ENCODE measurements around the gene GRIN3A.
A peak's percentile ranks its signal among the peaks of the same experiment; 100 is the strongest.
"Not testable (repeated sequence)": the region's sequence is repeated elsewhere in the genome, so short reads cannot be mapped to it uniquely, and the experiment has no call there.

Gene GRIN3A

DNA sequence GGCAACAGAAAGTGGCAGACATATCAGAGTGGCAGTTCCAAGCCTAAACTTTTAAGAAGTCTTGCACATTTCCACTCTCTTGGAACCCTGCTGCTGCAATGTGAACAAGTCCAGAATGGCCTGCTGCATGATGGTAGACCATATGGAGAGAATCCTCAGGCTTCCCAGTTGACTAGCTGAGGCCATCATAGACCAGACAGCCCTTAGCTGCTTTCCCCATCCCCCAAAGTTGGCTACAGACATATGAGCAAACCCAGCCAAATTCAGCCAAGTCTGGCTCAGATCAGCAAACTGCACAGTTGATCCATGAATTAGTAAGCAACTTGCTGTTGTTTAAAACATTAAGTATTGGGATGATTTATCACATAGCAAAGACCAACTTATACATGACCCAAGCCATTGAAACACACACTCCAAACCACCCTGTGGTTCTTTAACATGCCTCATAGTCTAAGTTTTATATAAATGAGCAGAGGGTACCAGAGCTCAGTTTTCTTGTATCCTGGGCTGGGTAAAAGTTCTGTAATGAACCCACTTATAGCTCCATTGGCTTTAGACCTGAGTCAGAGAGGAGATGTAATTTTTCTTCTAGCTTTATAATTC lies 163.6 kb downstream of the GRIN3A start:
- DNase-seq, result no peak

DNA sequence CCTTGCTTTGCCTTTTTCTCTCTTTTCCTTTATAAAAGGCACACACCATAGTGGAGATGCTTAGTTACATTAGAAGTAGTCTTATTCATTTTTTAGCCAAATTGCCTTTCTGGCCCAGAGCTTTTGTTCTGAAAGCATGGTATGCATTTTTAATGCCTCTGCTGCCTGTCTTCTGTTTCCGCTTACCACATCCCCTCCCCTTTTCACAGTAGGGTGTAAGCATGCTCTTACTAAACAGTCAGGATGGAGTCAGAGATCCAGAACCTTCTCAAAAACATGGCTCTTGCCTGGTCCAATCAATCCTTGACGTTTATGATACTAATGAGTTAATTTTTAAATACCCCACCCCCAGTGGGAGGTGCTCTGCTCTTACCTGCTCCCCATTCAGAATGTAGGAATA lies 166.1 kb downstream of the GRIN3A start:
- DNase-seq, result no peak

DNA sequence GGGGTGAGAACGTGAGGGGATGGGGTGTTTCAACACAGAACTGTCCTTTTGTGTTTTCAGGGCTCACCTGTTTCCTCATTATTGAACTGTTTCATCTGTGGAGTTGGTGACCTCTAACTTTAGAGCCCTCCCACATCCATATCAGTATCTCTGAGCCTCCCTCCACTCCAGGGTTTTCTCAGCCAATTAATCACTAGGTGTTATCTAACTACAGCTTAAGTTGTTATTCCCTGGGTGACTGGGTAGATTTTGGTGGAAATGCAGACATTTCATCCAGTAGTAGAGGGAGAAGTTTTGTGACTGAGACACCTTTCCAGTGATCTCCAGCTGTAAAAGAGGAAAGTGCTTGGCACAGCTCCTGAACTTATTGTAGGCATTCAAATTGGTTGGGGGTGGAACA lies 167.3 kb downstream of the GRIN3A start:
- DNase-seq, result no peak

DNA sequence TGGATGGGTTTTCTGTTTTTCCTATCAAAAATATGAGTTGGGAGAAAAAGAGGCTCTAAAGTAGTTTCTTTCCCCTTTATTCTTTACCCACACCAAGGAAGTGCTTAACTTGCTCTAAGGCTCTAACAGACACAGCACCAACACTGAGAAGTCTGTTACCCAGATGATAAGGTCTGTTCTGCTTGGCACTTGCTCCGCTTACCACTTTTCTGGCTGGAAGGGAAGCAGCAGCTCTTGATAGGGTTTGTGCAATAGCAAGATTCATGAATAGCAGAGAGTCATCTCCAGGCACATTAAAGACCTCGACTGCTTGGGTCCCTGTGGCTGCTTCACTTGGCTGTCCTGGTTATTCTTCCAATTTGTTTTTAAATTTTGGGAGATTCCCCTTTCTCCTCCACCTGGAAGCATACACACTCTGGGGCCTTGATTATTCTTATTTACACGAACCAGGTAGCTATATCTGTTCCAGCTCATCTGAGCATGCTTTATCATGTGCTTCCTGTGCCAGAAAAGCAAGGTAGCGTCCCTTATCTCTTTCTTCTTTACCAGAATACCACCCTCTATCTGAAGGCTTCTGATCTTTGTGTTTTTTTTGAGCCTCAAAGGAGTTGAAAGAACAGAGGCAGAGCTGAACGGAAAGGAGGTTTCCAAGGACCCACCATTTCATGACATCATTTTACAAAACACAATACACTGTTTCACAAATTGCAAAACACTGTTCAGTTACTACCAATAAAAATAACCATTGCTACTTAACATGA lies 168.5 kb downstream of the GRIN3A start:
- no peak for DNase-seq

DNA sequence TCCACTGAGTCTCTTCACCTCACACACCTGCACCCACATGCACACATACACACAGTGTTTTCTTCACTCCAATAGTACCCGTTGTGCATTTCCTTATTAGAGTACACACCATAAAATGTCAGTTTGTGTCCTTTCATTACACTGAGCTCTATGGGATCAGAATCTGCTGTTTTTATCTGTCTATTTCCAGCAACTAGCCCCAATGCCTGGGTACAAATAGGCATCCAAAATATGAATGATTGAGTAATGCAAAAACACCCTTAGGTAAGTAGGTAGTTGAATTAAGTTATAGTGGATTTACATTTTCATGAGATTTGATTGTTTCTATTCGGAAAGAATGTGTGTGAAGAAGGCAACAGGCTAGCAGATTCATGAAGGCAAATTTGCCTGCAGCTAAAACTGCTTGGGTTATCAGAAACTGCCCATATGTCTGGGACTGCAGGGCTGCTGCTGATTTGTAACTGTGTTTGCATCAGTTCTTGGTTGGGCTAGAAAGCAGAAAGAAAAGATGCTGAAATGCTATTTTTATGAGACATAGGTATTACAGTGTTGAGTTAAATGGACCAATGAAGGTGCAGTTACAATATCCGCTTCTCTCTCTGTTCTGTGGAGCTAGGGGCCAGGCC lies 170.6 kb downstream of the GRIN3A start:
- DNase-seq, result no peak

DNA sequence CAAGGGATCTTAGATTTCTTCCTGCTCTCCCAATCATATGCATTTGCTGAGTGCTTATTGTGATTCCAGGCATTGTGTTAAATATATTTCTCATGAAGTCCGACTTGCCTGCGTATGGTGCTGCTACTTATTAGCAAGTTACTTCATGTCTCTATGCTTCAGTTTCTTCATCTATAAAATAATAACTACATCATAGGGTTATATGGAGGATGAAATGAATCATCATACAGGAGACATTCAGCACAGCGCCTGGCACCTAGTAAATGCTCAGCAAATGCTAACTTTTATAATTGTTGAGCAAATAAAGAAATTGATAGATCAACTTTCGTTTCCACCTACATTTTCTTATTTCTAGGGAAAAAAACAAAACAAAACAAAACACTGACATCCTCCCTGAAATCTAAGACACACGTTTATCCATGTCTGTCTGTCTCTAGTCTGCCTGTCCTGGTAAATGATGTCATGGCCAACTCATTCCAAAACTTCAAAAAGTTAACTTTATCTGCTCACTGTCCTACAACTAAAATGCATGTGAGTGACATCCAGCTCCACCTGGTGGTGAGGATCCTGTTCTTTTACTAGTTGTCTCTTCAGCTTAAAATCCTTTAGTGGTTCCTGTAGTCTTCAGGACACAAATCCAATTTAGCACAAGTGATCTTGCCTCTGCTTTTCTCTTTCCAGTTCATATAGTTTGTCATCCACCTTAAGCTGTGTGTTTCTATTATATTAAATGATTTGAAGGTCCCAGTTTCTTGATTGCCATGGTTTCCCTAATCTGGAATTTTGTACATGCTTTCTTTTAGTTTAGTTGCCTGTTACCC lies 171.3 kb downstream of the GRIN3A start:
- peak in 1 of 2 experiments; percentile 28 for DNase-seq

DNA sequence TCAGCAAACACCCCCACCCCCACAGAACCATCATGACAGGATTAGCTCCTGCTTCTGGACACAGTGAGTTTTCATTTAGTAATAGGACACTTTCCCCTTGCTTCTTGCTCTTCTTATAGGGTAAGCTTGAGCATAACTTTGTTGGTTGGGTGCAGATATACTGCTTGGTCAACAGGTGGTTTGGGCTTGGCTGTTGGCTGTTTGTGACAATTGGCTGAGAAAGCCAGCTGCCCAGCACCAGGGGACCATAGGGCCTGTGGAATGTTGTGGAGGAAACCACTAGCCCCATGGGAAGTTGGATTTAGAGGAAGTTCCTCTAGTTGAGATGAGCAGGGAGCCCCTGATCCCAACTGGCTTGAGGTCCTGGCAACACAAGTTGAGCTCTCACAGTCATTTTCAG lies 174.2 kb downstream of the GRIN3A start:
- DNase-seq, result no peak

DNA sequence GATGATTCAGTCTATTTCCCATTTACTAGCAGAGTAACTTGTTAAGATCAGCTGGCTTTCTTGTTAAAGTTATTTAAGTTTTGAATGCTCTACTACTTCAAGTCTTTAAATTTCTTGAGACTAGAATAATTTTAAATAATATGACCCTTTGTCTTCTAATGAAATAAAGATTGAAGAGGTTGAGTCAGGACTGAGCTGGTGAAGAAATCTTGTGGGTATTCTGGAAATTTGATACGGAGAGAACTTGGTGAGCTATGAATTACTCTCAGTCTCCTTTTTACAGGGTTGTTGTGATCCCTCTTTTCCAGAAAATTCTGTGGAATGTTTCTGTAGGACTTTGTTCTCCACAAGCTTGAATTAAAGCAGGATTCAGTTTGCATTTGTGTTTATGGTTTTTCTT lies 175.5 kb downstream of the GRIN3A start:
- DNase-seq, result no peak

DNA sequence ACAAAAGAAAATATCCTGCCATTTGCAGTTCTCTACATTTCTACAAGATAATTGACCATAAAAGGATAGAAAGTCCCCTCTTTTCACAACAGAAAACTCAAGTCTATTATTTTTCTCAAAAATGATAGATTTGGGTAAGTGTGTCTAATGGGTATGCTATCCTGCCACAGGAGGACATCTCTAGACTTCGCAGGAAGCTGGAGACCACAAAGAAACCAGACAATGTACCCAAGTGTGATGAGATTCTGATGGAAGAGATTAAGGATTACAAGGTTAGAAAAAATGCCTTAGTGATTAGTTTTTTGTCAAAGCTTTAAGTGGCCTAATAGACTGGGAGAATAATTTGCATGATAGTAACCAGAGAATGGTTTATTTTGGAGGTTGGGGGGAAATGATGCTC lies 176.7 kb downstream of the GRIN3A start:
- DNase-seq, result no peak

DNA sequence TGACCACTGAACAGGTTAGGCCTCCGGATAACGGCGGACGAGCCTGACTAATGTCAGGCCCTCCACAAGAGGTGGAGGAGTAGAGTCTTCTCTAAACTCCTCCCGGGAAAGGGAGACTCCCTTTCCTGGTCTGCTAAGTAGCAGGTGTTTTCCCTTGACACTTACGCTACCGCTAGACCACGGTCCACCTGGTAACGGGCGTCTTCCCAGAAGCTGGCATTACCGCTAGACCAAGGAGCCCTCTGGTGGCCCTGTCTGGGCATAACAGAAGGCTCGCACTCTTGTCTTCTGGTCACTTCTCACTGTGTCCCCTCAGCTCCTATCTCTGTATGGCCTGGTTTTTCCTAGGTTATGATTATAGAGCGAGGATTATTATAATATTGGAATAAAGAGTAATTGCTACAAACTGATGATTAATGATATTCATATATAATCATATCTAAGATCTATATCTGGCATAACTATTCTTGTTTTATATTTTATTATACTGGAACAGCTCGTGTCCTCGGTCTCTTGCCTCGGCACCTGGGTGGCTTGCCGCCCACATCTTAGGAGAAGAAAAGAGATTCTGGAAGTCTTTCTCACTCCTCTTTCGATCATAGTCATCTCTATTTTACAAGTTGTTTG lies 188.9 kb downstream of the GRIN3A start:
- DNase-seq, result not testable (repeated sequence)

DNA sequence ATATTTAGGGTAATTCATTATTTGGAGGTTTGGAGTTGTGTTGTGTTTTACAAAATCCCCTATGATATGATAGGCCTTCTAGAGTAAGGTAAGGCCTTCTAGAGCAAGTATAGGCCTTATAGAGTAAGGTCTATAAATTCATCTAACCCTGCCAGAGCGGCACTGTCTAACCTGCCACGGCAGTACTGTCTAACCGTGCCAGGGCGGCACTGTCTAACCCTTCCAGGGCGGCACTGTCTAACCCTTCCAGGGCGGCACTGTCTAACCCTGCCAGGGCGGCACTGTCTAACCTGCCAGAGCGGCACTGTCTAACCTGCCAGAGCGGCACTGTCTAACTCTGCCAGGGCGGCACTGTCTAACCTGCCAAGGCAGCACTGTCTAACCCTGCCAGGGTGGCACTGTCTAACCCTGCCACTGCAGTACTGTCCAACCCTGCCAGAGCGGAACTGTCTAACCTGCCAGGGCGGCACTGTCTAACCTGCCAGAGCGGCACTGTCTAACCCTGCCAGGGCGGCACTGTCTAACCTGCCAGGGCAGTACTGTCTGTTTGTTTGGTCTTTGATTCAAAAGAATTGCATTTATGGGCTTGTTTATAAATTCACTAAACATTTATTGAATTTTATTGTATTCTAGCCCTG lies 195.2 kb downstream of the GRIN3A start:
- no peak for DNase-seq

DNA sequence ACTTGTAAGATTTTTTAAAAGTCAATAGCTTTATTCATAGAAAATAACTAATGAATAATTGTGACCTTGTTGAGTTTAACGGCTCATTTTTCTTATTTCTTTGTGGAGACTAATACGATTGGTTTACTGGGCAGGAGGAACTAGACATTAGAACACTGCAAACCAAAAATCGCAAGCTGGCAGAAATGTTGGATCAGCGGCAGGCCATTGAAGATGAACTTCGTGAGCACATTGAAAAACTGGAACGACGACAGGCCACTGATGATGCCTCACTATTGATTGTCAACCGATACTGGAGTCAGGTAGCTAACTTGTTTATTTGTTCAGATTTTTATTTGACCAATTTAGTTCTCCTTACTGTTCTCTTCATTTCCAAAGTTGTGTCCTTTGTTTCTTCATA lies 198.4 kb downstream of the GRIN3A start:
- DNase-seq, result no peak

DNA sequence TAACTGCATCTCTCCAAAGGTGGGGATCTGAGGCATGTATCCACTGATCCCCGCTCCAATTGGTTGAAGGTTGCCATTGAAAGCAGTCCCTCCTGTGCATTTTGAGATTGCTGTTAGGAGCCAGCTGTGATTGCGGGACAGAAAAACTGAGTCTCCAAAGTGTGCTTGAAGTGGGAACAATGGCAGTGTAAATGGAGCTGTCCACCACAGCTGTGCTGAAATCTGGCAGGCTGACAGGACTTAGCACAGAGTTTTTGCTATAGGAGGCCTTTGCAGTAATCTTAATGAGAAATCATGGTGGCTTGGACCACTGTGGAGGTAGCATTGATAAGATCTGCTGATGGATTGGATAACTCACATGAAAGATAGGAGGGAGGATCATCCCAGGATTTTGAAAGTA lies 201.5 kb downstream of the GRIN3A start:
- DNase-seq, result no peak

DNA sequence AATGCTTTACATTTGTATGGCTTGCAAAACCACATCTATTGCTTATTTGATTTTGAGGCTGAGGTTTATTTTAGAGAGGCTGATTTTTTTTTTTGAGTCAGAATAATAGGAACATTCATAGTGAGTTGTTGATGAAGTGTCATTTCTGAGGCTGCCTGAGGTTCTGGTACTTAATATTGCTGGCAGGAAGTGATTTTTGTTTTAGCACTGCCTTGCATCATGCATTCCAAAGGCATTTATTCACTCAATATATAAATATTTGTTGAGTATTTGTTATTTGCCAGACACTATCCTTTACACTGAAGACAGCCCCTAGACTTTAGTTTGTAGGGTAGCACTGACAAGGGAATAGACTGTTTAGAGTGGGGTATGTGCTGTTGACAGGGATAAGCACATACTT lies 202.1 kb downstream of the GRIN3A start:
- DNase-seq, result no peak

DNA sequence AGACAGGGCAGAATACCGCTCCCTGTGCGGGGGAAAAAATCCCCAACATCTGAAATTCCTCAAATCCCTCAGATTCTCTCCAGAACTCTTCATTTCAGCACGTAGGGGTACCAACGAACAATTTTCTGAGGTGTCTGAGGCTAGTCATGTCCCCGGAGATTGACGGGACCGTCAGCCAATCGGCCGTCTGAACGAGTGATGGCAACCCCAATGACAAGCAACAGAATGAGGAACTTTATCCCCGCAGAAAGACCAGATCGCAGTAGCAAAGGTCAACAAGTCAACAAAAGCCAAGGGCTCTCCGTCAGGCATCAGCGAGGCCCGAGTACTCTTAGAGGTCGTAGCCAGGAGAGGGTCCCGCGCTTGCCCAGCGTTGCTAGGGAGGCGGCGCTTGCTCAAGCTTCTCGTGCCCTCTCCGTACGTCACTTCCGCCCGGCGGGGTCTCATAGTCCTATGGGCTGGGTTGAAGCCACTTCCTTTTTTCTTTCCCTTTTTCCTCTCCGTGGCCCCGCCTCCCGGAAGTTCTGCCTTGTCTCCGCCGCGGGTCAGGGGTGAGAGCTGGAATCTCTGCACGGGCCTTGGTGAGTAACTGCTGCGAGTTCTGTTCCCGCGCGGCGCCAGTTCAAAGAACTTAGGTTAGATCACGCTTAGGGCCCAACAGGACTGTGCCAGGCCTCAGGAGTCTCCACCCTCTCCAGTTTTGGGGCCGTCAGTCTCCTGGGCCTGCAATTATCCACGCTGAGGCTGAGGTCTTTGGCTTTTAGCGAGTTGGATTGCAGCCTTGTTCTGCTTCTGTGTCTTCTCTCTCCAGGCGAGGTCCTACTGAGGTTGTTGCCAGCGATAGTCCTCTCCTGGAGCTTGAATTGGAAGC lies 204.9 kb downstream of the GRIN3A start, which contains the start of gene RNF20:
TSS of gene RNF20 (plus strand) at position 520 of the 871 bp plus-strand sequence. CDS start 1,571 bp downstream, outside the sequence.
- DNase-seq, result peak; percentile 95 to 98

DNA sequence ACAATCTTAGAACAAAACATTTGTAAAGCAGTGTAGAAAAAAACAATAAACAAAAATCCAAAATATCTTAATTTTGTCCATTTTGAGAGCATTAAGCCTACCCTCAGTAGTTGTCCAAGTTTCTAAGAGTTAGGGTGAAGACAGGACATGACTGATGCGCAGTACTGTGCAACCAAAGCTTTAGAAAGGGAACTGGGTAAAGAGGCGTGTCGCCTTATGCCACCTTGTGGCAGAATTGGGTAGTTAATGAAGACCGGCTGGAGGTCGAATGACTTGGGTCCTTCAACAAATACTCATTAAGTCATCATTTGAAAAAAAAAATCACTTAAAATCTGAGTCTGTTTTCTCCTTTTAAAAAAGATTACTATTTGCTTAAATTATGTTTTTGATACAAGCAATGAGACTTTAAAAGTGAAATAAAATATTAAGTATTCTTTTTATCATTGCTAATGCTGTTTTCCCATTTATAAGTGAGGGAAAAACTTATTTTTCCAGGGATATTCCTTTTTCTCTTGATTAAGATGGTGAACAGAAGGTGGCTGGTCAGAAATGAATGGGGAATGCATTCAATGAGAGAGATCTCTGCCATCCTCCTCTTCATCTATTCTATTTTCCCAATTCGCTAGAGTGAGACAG lies 208.3 kb downstream of the GRIN3A start:
- peak in 1 of 2 experiments; percentile 72 for DNase-seq

DNA sequence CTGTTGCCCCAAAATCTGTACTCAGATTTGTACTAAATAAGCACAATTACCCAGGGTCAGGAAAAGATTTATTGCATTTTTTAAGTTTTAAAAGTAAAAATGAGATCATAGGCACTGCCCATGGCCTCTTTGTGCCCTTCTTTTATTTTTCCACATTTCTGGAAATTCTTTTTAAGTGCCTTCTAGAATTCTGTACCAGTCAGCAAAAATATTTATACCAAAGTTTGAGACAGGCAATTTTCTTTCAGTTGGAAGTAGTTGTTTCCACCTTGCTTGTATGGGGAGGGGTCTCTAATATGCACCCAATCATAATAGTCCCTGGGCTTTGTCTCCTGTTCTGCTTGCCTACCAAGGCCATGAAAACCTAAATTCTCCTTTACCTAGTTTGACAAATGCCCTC lies 210.4 kb downstream of the GRIN3A start:
- DNase-seq, result no peak

DNA sequence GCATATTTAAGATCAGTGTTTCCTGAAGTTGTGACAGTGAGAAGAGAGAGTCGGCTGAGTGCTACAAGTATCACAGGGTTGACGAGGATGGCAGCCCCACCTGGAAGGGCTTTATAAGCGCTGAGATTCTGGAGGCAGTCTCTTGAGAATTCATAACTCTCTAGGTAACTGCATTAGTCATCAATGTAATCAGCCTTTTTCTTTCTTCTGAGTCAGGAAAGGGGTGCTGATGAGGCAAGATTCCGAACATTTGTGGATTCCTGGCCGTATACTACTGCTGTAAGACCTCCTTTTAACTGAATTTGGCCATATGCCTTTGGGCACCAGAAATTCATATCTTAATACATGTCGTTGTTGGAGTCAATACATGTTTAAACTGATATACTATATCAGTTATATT lies 211.4 kb downstream of the GRIN3A start:
- no peak for DNase-seq

DNA sequence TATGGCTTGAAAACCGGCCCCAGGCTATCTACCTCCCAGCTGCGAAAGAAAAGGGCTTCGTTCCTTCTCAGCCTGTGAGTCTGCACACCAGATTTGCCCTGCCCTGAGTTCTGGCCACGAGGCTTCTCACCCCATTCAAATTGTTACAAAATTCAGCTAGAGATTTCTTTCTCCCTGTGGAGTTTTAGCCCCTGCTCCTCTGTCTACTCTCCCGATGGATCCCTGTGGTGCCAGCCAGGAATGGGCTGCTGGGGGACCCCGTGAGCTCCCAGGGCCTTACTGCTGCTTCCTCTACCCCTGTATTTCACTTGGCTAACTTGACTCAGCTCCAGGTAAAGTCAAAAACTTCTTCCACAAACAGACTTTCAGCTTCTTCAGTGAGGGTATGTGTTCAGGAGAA lies 214.1 kb downstream of the GRIN3A start:
- no peak for DNase-seq
